Natural killer cell treated with Interleukin-12 subunit alpha and Interleukin-12 subunit beta and Interleukin-15 and Interleukin-18, amount 100 ng/mL, for 72 hours (primary cell): Measurements from ENCODE around the gene RAP1GAP2. TPM values are rescaled to one million over a fixed set of nuclear protein-coding genes. Genes with fewer than 3 reads are reported as not detected.

Experiments
- ATAC-seq, 2 donors: fragments of 150-1000 bp; cut with Tn5 transposase in 1 of 2; sonication (Bioruptor Pico), chemical (Tn5 transposase) in 1 of 2; 2 replicates each; pipeline ENCODE4 v1.10.0; 2021
- DNase-seq: peaks from one replicate; pipeline ENCODE4 v3.0.0; 2022; ENCODE audit warnings: low spot score
- H3K27ac Mint-ChIP-seq, 2 donors: 1 replicate in 1 of 2; 2 replicates in 1 of 2; pipeline ENCODE4 v1.8.0; 2022; ENCODE audit warnings: mixed read lengths in 2 of 2, mild to moderate bottlenecking in 1 of 2, moderate library complexity in 1 of 2
- H3K27me3 Mint-ChIP-seq, 2 donors: 1 replicate in 1 of 2; 2 replicates in 1 of 2; pipeline ENCODE4 v1.8.0; 2022; ENCODE audit warnings: mixed read lengths in 2 of 2
- H3K36me3 Mint-ChIP-seq: one replicate; pipeline ENCODE4 v1.8.0; 2022; ENCODE audit warnings: mixed read lengths
- H3K4me1 Mint-ChIP-seq, 2 donors: 1 replicate in 1 of 2; 2 replicates in 1 of 2; pipeline ENCODE4 v1.8.0; 2022; ENCODE audit warnings: low read depth in 2 of 2, mixed read lengths in 2 of 2, mild to moderate bottlenecking in 1 of 2
- H3K4me3 Mint-ChIP-seq: one replicate; pipeline ENCODE4 v1.8.0; 2022; ENCODE audit warnings: mixed read lengths
- H3K9me3 Mint-ChIP-seq: 2 replicates; pipeline ENCODE4 v1.8.0; 2022; ENCODE audit warnings: mixed read lengths
- total RNA-seq, 2 donors: library from RNA; stranded (reverse); gene quantifications; one replicate each; pipeline ENCODE4 v1.2.3, GENCODE V29; 2022

RAP1GAP2 gene
- total RNA-seq, 2 donors from 2014 or later = 7.7 to 14.5 TPM

- H3K4me3 Mint-ChIP-seq = no peak overlapping the region
- peaks cover 6 to 8% of the 10 kb centered on the region in 2 donors for H3K4me1 Mint-ChIP-seq
- H3K9me3 Mint-ChIP-seq = no peaks in the 10 kb centered on the region
- no peak for ATAC-seq
- DNase-seq = no peak
- no peaks in the 10 kb centered on the region for H3K27me3 Mint-ChIP-seq
- H3K27ac Mint-ChIP-seq = peak overlapping the region in 1 of 2 donors; percentile 20
- H3K36me3 Mint-ChIP-seq = peaks cover 6% of the 10 kb centered on the region
These were observed 169.7 kb downstream of the RAP1GAP2 start for GRCh38 chr17:2965621-2966595.

GRCh38 chr17:2967515-2967914, 171.3 kb downstream of the RAP1GAP2 start:
- Mint-ChIP-seq H3K27me3 (no peaks in the 10 kb centered on the region), H3K4me3 (no peak overlapping the region), H3K4me1 (peaks cover under 1 to 6% of the 10 kb centered on the region in 2 donors), H3K27ac (peak overlapping the region in 1 of 2 donors; percentile 3), H3K9me3 (no peaks in the 10 kb centered on the region), H3K36me3 (peaks cover 6% of the 10 kb centered on the region)
- DNase-seq (no peak), ATAC-seq (no peak)

GRCh38 chr17:2971851-2972250, 175.6 kb downstream of the RAP1GAP2 start:
- H3K9me3 Mint-ChIP-seq = no peaks in the 10 kb centered on the region
- H3K4me1 Mint-ChIP-seq = peaks cover 4 to 12% of the 10 kb centered on the region in 2 donors
- H3K27ac Mint-ChIP-seq = no peak overlapping the region
- peaks cover 6% of the 10 kb centered on the region for H3K36me3 Mint-ChIP-seq
- H3K4me3 Mint-ChIP-seq = no peak overlapping the region
- H3K27me3 Mint-ChIP-seq = no peaks in the 10 kb centered on the region
- no peak for ATAC-seq
- DNase-seq = no peak

DNA sequence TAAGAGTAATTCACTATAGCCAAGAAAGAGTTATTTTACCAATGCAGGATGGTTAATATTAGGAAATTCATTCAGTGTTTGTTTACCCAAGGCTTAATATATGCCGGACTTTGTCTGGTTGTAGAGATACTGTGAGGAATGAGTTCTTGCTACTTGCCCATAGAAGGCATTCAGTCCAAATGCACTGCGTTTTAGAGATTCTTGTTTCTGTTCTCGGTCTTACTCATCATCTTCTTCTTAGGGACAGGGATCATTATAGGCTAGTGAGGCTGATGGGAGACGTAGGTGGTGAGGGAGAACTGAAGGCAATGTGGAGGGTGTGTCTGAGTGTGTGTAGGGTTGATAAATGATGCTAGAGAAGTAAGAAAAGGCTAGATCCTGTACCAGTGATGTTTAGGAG, 176.5 kb downstream of the RAP1GAP2 start:
- H3K27ac Mint-ChIP-seq = peak overlapping the region in 1 of 2 donors; percentile 45
- no peak for ATAC-seq
- H3K9me3 Mint-ChIP-seq = no peaks in the 10 kb centered on the region
- no peak for DNase-seq
- no peak overlapping the region for H3K4me3 Mint-ChIP-seq
- peaks cover 5% of the 10 kb centered on the region for H3K36me3 Mint-ChIP-seq
- no peaks in the 10 kb centered on the region for H3K27me3 Mint-ChIP-seq
- peaks cover 4 to 11% of the 10 kb centered on the region in 2 donors for H3K4me1 Mint-ChIP-seq

GRCh38 chr17:2974347-2974746, 178.1 kb downstream of the RAP1GAP2 start:
- Mint-ChIP-seq H3K27me3 (no peaks in the 10 kb centered on the region), H3K9me3 (no peaks in the 10 kb centered on the region), H3K4me3 (no peak overlapping the region), H3K36me3 (no peaks in the 10 kb centered on the region), H3K27ac (no peak overlapping the region), H3K4me1 (peaks cover 4 to 6% of the 10 kb centered on the region in 2 donors)
- ATAC-seq (no peak), DNase-seq (no peak)

GRCh38 chr17:2975469-2975958, 179.3 kb downstream of the RAP1GAP2 start:
- Mint-ChIP-seq H3K4me1 (peaks cover 4 to 6% of the 10 kb centered on the region in 2 donors), H3K9me3 (no peaks in the 10 kb centered on the region), H3K36me3 (no peaks in the 10 kb centered on the region), H3K4me3 (no peak overlapping the region), H3K27me3 (no peaks in the 10 kb centered on the region), H3K27ac (no peak overlapping the region)
- no peak for DNase-seq
- ATAC-seq = no peak

- ATAC-seq (no peak), DNase-seq (no peak)
- Mint-ChIP-seq H3K4me3 (no peak overlapping the region), H3K4me1 (peaks cover 4 to 6% of the 10 kb centered on the region in 2 donors), H3K27me3 (no peaks in the 10 kb centered on the region), H3K36me3 (no peaks in the 10 kb centered on the region), H3K9me3 (no peaks in the 10 kb centered on the region), H3K27ac (no peak overlapping the region)
These were observed 180.9 kb downstream of the RAP1GAP2 start for GRCh38 chr17:2977157-2977556.

DNA sequence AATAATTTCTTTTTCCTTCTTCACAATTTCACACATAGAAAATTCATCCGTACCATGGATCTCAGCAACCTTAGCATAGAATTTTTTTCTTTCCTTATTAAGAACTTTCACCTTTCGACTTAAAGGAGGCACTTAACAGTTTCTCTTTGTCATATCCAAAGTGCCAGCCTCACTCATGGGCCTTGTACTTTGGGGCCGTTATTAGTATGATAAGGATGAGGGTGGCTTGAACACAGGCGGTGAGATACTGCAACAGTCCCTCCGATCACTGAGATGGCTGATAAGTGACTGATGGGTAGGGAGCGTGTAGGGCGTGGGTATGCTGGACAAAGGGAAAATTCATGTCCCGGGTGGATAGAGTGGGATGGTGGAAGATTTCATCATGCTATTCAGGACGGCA, 181.9 kb downstream of the RAP1GAP2 start:
- Mint-ChIP-seq H3K27me3 (no peaks in the 10 kb centered on the region), H3K4me3 (no peak overlapping the region), H3K27ac (peak overlapping the region in 1 of 2 donors; percentile 8), H3K36me3 (no peaks in the 10 kb centered on the region), H3K9me3 (no peaks in the 10 kb centered on the region), H3K4me1 (peaks cover 0 to 4% of the 10 kb centered on the region in 2 donors)
- DNase-seq = no peak
- no peak for ATAC-seq

DNA sequence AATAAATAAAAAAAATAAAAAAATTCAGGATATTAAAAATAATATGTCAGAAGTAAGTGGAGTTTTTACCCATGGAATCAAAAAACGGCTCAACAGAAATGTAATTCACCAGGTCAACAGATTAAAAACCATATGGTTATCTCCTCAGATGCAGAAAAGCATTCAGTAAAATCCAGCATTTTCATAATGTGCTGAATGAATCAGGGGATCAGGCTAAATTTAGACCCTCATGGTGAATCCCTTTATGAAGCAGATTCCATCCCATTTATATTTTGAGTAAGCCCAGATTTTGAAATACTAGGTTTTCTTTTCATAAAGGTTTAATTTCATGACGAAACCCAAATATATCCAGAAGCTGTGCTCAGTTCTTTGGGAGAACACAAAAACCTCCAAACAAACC, 182.8 kb downstream of the RAP1GAP2 start:
- H3K9me3 Mint-ChIP-seq = no peaks in the 10 kb centered on the region
- no peak for ATAC-seq
- H3K36me3 Mint-ChIP-seq = no peaks in the 10 kb centered on the region
- peaks cover 0 to 4% of the 10 kb centered on the region in 2 donors for H3K4me1 Mint-ChIP-seq
- H3K4me3 Mint-ChIP-seq = no peak overlapping the region
- H3K27me3 Mint-ChIP-seq = no peaks in the 10 kb centered on the region
- H3K27ac Mint-ChIP-seq = no peak overlapping the region
- DNase-seq = no peak

GRCh38 chr17:2980211-2980903, 184.1 kb downstream of the RAP1GAP2 start:
- H3K27me3 Mint-ChIP-seq = no peaks in the 10 kb centered on the region
- peaks cover 0 to 4% of the 10 kb centered on the region in 2 donors for H3K4me1 Mint-ChIP-seq
- peak overlapping the region in 1 of 2 donors; percentile 43 for H3K27ac Mint-ChIP-seq
- H3K9me3 Mint-ChIP-seq = no peaks in the 10 kb centered on the region
- no peak overlapping the region for H3K4me3 Mint-ChIP-seq
- DNase-seq = no peak
- no peaks in the 10 kb centered on the region for H3K36me3 Mint-ChIP-seq
- no peak for ATAC-seq

DNA sequence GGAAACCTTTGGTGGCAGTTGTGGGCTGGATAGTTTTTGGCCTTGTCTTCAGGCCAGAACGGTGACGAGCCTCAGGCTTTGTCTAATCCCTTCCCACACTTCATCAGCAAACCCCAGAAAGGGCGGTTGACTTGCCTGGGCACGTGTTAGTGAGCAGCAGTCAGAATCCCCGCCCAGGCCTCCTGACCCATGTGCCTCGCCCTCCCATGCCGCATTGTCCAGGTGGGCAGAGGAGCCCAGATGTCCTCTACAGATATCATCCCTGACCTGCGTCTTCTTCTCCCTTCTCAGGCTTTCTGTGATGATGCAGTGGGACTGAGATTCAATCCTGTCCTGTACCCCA, 184.6 kb downstream of the RAP1GAP2 start:
- no peak for ATAC-seq
- H3K27ac Mint-ChIP-seq = peak overlapping the region in 1 of 2 donors; percentile 43

GRCh38 chr17:2981325-2981724, 185.1 kb downstream of the RAP1GAP2 start:
- H3K4me1 Mint-ChIP-seq = no peaks in the 10 kb centered on the region
- H3K27me3 Mint-ChIP-seq = no peaks in the 10 kb centered on the region
- no peak overlapping the region for H3K4me3 Mint-ChIP-seq
- no peak overlapping the region for H3K27ac Mint-ChIP-seq
- H3K9me3 Mint-ChIP-seq = no peaks in the 10 kb centered on the region
- ATAC-seq (no peak), DNase-seq (no peak)
- no peaks in the 10 kb centered on the region for H3K36me3 Mint-ChIP-seq

More for the DNA sequence above, 184.6 kb downstream of the RAP1GAP2 start:
- Mint-ChIP-seq H3K36me3 (no peaks in the 10 kb centered on the region), H3K9me3 (no peaks in the 10 kb centered on the region), H3K4me3 (no peak overlapping the region), H3K27me3 (no peaks in the 10 kb centered on the region), H3K4me1 (peaks cover 0 to 1% of the 10 kb centered on the region in 2 donors)
- DNase-seq = no peak

GRCh38 chr17:2982854-2983253, 186.6 kb downstream of the RAP1GAP2 start:
- H3K4me1 Mint-ChIP-seq = no peaks in the 10 kb centered on the region
- no peak overlapping the region for H3K4me3 Mint-ChIP-seq
- H3K27ac Mint-ChIP-seq = no peak overlapping the region
- H3K27me3 Mint-ChIP-seq = no peaks in the 10 kb centered on the region
- H3K36me3 Mint-ChIP-seq = no peaks in the 10 kb centered on the region
- DNase-seq (no peak), ATAC-seq (no peak)
- H3K9me3 Mint-ChIP-seq = no peaks in the 10 kb centered on the region

GRCh38 chr17:2983255-2983654, 187.0 kb downstream of the RAP1GAP2 start:
- no peak overlapping the region for H3K27ac Mint-ChIP-seq
- no peaks in the 10 kb centered on the region for H3K36me3 Mint-ChIP-seq
- H3K9me3 Mint-ChIP-seq = no peaks in the 10 kb centered on the region

More at GRCh38 chr17:2983255-2983654, 187.0 kb downstream of the RAP1GAP2 start:
- Mint-ChIP-seq H3K27me3 (no peaks in the 10 kb centered on the region), H3K4me3 (no peak overlapping the region), H3K4me1 (peaks cover 0 to 1% of the 10 kb centered on the region in 2 donors)
- DNase-seq (no peak), ATAC-seq (no peak)
